ENCODE data around the gene MTFR1L. TPM values are rescaled to one million over a fixed set of nuclear protein-coding genes. Genes with fewer than 3 reads are reported as not detected.

MTFR1L gene
- total RNA-seq, 2 donors from 2014 or later: 39.7 to 56.4 TPM

GRCh38 chr1:25784575-25785051 lies 35.1 kb upstream of the MTFR1L start:
- Histone ChIP-seq H3K36me3 (replicated peaks in 1 of 2; ENCODE audit: insufficient read depth in 1 of 2, low read depth in 2 of 2) (no peaks in the 10 kb centered on the region), H3K4me1 (peaks cover 33% of the 10 kb centered on the region), H3K27me3 (no peaks in the 10 kb centered on the region), H3K27ac (no peak overlapping the region), H3K9me3 (no peaks in the 10 kb centered on the region), H3K4me3 (no peak overlapping the region)
- intact Hi-C loops (cut with DNase I): no loop called here
- 72 to 78% methylated on average over 9 of the region's 9 CpGs for WGBS, 2 donors
- DNase-seq (no peak), ATAC-seq (no peak)
- TF ChIP-seq POLR2A (IDR thresholded peaks at IDR 0.05): no peak
- no peak for TF ChIP-seq CTCF (IDR thresholded peaks at IDR 0.05)

GRCh38 chr1:25785333-25786067 lies 34.3 kb upstream of the MTFR1L start:
- no peaks in the 10 kb centered on the region for H3K36me3 ChIP-seq (replicated peaks in 1 of 2; ENCODE audit: insufficient read depth in 1 of 2, low read depth in 2 of 2)
- H3K27ac ChIP-seq: peak overlapping the region in 1 of 4 donors; percentile 14
- intact Hi-C loops (cut with DNase I): no loop called here
- WGBS, 2 donors: 60 to 65% methylated on average over 10 of the region's 10 CpGs
- TF ChIP-seq POLR2A (IDR thresholded peaks at IDR 0.05): no peak
- TF ChIP-seq CTCF (IDR thresholded peaks at IDR 0.05): no peak
- no peaks in the 10 kb centered on the region for H3K27me3 ChIP-seq
- no peak overlapping the region for H3K4me3 ChIP-seq
- no peak for DNase-seq
- ATAC-seq: no peak
- H3K4me1 ChIP-seq: peaks cover 33% of the 10 kb centered on the region
- no peaks in the 10 kb centered on the region for H3K9me3 ChIP-seq

- Histone ChIP-seq H3K4me1 (peaks cover 33% of the 10 kb centered on the region), H3K27me3 (no peaks in the 10 kb centered on the region), H3K9me3 (no peaks in the 10 kb centered on the region), H3K36me3 (replicated peaks in 1 of 2; ENCODE audit: insufficient read depth in 1 of 2, low read depth in 2 of 2) (no peaks in the 10 kb centered on the region), H3K4me3 (no peak overlapping the region), H3K27ac (no peak overlapping the region)
- ATAC-seq (no peak), DNase-seq (no peak)
- TF ChIP-seq CTCF (IDR thresholded peaks at IDR 0.05): no peak
- TF ChIP-seq POLR2A (IDR thresholded peaks at IDR 0.05): no peak
- 88 to 91% methylated on average over 8 to 11 of the region's 11 CpGs for WGBS, 2 donors
- intact Hi-C loops (cut with DNase I): no loop called here
Measured at GRCh38 chr1:25786887-25787759, 32.6 kb upstream of the MTFR1L start.

GRCh38 chr1:25787760-25788166 lies 32.0 kb upstream of the MTFR1L start:
- intact Hi-C loops (cut with DNase I): no loop called here
- Histone ChIP-seq H3K27ac (no peak overlapping the region), H3K4me1 (peaks cover 28% of the 10 kb centered on the region), H3K36me3 (replicated peaks in 1 of 2; ENCODE audit: insufficient read depth in 1 of 2, low read depth in 2 of 2) (no peaks in the 10 kb centered on the region), H3K27me3 (no peaks in the 10 kb centered on the region), H3K4me3 (no peak overlapping the region), H3K9me3 (no peaks in the 10 kb centered on the region)
- no peak for TF ChIP-seq CTCF (IDR thresholded peaks at IDR 0.05)
- no peak for TF ChIP-seq POLR2A (IDR thresholded peaks at IDR 0.05)
- no peak for DNase-seq
- 86 to 88% methylated on average over 5 of the region's 5 CpGs for WGBS, 2 donors
- ATAC-seq: no peak
